Activated naive CD4-positive, alpha-beta T cell treated with anti-CD3 and anti-CD28 coated beads for 36 hours (primary cell): ENCODE data around the gene CDH2. TPM values are rescaled to one million over a fixed set of nuclear protein-coding genes. Genes with fewer than 3 reads are reported as not detected.
"Not testable (repeated sequence)": the region's sequence is repeated elsewhere in the genome, so short reads cannot be mapped to it uniquely, and the experiment has no call there.

Experiments
- CTCF ChIA-PET: fragments of 350-600 bp; sonication (Branson Sonifier 250); formaldehyde crosslinking; loops from one replicate; lab custom pipeline; 2021; ENCODE audit warnings: antibody characterized with exemption; lab: Charles Lee
- DNase-seq: peaks from one replicate; pipeline ENCODE4 v3.0.0-alpha.2; 2020
- H3K27ac Mint-ChIP-seq: one replicate; pipeline ENCODE4 v1.8.0; 2021; ENCODE audit warnings: mild to moderate bottlenecking, mixed read lengths
- H3K27me3 Mint-ChIP-seq: one replicate; pipeline ENCODE4 v1.8.0; 2021; ENCODE audit warnings: low read depth, mixed read lengths
- H3K36me3 Mint-ChIP-seq: one replicate; pipeline ENCODE4 v1.8.0; 2021; ENCODE audit warnings: low read depth, mixed read lengths
- H3K4me1 Mint-ChIP-seq: one replicate; pipeline ENCODE4 v1.8.0; 2021; ENCODE audit warnings: low read depth, mixed read lengths
- H3K4me3 Mint-ChIP-seq: one replicate; pipeline ENCODE4 v1.8.0; 2021; ENCODE audit warnings: mild to moderate bottlenecking, moderate library complexity, mixed read lengths
- H3K9me3 Mint-ChIP-seq: one replicate; pipeline ENCODE4 v1.8.0; 2021; ENCODE audit warnings: mixed read lengths
- intact Hi-C: fragments of 100-400 bp; cut with micrococcal nuclease; formaldehyde crosslinking; loops from one replicate; pipeline ENCODE4 v1.15.1; 2023
- total RNA-seq, 2 experiments: library from RNA; stranded (reverse); gene quantifications; one replicate each; pipeline ENCODE4 v1.2.3, GENCODE V29; 2021

Gene CDH2
- total RNA-seq, 2 experiments from 2014 or later, result not detected

DNA sequence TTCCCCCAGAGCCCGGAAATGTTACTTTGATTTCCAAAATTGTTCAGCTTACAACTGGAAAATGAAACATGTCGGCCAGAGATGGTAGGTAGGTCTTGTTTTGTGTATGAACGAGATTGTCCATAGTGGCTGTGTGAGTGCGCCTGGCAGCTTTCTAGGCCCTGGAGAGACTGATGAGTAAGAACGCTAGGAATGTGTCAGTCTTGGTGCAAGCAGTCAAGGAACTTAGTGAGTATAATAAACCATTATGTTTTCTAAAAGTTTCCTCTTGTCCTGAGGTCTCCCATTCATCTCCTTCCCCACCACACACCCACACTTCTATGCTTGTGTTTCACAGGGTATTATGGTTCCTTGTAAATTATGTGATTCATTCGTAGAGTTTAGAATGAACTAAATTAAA lies 234.2 kb downstream of the CDH2 start:
- intact Hi-C loops, result no loop called here
- Mint-ChIP-seq H3K9me3 (peaks cover 10% of the 10 kb centered on the region), H3K27ac (no peak overlapping the region), H3K36me3 (no peaks in the 10 kb centered on the region), H3K4me3 (no peak overlapping the region), H3K4me1 (no peaks in the 10 kb centered on the region), H3K27me3 (no peaks in the 10 kb centered on the region)
- CTCF ChIA-PET, result no interaction called here
- DNase-seq, result no peak

DNA sequence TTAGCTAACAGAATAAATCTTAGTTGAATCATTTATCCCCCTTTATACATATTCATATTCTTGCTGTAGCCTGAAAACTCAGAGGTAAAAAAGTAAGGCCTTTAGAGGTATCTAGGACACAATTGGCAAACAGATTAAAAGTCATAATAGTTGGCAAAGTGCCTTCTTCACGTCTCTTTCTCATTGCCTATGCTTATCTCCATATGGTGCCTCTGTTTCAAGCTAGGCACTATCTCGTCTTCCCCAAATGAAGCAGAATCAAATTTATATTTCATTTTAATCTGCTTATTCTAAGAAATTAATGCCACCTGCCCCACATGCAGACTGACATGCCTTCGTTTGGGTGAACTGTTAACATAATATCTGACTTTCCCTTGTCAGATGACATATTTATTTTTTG lies 245.4 kb downstream of the CDH2 start:
- Mint-ChIP-seq H3K4me1 (no peaks in the 10 kb centered on the region), H3K9me3 (peaks cover 9% of the 10 kb centered on the region), H3K27ac (no peak overlapping the region), H3K27me3 (no peaks in the 10 kb centered on the region), H3K4me3 (no peak overlapping the region), H3K36me3 (no peaks in the 10 kb centered on the region)
- intact Hi-C loops, result no loop called here
- no peak for DNase-seq
- CTCF ChIA-PET, result no interaction called here

DNA sequence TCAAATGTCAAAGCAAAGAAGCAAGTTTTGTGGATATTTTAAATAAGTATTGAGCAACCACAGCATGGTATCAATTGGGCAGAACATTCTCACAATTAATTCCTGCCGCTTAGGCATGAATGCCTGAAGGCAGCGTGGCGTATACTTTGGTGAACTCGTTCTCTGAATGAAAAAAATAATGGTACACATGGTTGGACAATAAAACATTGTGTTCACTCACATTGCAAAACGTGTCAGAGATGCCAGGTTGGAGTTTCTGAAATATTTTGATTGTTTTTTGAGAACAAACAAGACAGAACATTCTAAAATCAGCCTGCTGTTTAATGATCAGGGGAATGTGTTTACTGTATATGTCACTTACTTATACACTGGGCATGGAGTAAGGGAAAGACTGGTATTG lies 254.2 kb downstream of the CDH2 start:
- intact Hi-C loops, result no loop called here
- CTCF ChIA-PET, result interaction anchor here (0.5 kb wide), 1 partner anchor 283 kb away, joined by 4 read pairs; no protein-coding TSS in a partner anchor
- Mint-ChIP-seq H3K9me3 (peaks cover 8% of the 10 kb centered on the region), H3K36me3 (no peaks in the 10 kb centered on the region), H3K4me1 (no peaks in the 10 kb centered on the region), H3K4me3 (no peak overlapping the region), H3K27me3 (no peaks in the 10 kb centered on the region), H3K27ac (no peak overlapping the region)
- DNase-seq, result no peak

DNA sequence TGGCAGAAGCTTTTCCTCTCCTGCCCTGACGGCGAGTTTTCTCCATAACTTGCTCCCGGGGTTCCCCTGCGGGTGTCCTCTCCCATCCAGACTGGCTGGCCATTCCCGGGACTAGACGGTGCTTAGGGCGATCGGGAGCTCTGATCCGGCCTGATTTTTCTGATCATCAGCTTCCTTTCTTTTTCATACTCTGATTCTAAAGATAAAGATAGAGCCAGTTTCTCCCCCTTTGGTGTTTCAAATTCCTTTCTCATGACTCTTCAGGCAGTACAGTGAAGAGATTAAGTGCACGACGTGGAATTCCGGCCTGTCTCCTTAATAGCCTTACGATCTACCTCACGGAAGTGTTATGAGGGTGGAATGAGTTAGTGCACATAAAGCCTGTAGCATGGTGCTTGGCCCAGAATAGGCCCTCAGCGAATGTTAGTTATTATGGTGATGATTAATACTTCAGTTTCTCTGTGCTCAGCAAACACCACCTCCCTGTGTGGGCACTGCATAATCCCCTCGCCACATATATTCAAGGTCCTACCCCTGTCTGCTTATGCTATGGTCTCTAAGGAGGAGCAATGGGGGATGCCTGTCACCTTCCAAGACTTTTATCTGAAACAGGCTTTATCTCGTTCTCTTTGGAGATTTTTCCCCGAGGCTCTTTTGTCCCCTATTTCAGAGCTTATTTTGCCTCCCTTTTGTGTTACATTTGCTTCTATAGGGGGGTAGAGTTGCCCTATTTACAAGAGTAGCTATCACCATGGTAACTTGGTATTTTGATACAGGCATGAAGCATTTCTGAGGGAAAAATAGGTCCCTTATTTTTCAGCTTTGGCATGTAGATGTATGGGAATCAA lies 254.8 kb downstream of the CDH2 start:
- H3K27me3 Mint-ChIP-seq, result no peaks in the 10 kb centered on the region
- CTCF ChIA-PET, result interaction anchor here (0.5 kb wide), 1 partner anchor 283 kb away, joined by 4 read pairs; no protein-coding TSS in a partner anchor

DNA sequence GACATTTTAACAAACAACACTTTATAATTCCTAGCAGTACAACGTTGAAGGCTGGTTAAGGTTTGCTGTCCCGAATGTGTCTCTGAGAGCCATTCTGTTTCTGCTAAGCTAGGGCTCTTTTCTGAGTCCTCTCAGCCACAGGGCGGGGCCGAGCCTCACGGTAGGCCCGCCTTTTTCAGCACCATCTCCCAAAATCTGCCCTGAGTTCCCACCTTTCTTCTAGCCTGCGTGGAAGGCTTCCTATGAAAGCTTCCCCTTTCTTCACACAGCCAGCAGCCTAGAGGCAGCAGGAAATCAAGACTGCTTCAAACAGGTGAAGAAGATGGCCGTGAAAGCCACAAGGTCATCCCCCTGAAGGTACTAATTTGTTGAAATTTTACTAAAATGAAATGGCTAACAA lies 255.5 kb downstream of the CDH2 start:
- Mint-ChIP-seq H3K4me3 (no peak overlapping the region), H3K27me3 (no peaks in the 10 kb centered on the region), H3K9me3 (peaks cover 4% of the 10 kb centered on the region), H3K4me1 (no peaks in the 10 kb centered on the region), H3K36me3 (no peaks in the 10 kb centered on the region), H3K27ac (no peak overlapping the region)
- intact Hi-C loops, result no loop called here
- no peak for DNase-seq
- CTCF ChIA-PET, result no interaction called here

More for the DNA sequence above, 254.8 kb downstream of the CDH2 start:
- Mint-ChIP-seq H3K27ac (no peak overlapping the region), H3K4me1 (no peaks in the 10 kb centered on the region), H3K9me3 (peaks cover 8% of the 10 kb centered on the region), H3K4me3 (no peak overlapping the region), H3K36me3 (no peaks in the 10 kb centered on the region)
- no peak for DNase-seq
- intact Hi-C loops, result no loop called here

DNA sequence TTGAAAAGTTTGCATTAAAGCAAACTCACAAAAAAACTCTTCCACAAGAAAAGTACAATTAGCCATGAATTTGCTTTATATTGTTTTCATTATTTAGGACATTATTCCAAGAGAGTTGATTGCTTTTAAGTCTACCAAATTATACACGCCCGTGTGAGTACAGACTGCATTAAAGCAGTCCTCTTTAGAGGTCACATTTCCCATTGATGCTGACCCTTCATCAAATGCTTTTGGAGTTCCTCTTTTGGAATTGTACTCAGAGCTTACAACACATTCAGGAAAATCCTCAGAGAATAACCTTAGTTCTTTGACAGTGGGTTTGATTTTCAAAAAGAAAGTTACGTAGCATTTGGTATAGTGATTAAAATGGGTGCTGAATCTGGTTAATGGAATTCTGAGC lies 256.1 kb downstream of the CDH2 start:
- DNase-seq, result no peak
- Mint-ChIP-seq H3K4me1 (no peaks in the 10 kb centered on the region), H3K4me3 (no peak overlapping the region), H3K36me3 (no peaks in the 10 kb centered on the region), H3K9me3 (peaks cover 3% of the 10 kb centered on the region), H3K27me3 (no peaks in the 10 kb centered on the region), H3K27ac (no peak overlapping the region)
- intact Hi-C loops, result no loop called here
- CTCF ChIA-PET, result no interaction called here

DNA sequence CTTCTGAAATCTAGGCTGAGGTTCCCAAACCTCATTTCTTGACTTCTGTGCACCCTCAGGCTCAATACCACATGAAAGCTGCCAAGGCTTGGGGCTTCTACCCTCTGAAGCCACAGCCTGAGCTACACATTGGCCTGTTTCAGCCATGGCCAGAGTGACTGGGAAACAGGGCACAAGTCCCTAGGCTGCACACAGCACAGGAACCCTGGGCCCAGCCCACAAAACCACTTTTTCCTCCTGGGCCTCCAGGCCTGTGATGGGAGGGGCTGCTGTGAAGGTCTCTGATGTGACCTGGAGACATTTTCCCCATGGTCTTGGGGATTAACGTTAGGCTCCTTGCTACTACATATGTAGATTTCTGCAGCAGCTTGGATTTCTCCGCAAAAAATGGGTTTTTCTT lies 270.7 kb downstream of the CDH2 start:
- H3K27ac Mint-ChIP-seq, DNase-seq, H3K4me1 Mint-ChIP-seq, H3K36me3 Mint-ChIP-seq, H3K27me3 Mint-ChIP-seq, H3K4me3 Mint-ChIP-seq, CTCF ChIA-PET, intact Hi-C loops: not testable (repeated sequence)
- H3K9me3 Mint-ChIP-seq, result peaks cover 21% of the 10 kb centered on the region

DNA sequence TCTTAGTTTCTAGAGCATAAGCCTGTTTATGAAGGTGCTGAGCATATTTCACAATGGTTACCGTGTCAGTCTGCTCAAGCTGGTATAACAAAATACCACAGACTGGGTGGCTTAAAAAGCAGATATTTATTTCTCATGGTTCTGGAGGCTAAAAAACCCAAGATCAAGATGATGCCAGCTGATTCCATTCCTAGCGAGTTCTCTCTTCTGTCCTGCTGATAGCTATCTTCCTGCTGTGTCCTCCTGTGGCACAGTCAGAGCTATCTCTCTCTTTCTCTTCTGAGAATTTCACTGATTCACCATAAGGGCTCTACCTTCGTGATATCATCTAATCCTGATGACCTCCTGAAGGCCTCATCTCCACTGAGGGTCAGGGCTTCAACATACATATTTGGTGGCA lies 273.0 kb downstream of the CDH2 start:
- H3K9me3 Mint-ChIP-seq, result peaks cover 15% of the 10 kb centered on the region
- CTCF ChIA-PET, result no interaction called here

DNA sequence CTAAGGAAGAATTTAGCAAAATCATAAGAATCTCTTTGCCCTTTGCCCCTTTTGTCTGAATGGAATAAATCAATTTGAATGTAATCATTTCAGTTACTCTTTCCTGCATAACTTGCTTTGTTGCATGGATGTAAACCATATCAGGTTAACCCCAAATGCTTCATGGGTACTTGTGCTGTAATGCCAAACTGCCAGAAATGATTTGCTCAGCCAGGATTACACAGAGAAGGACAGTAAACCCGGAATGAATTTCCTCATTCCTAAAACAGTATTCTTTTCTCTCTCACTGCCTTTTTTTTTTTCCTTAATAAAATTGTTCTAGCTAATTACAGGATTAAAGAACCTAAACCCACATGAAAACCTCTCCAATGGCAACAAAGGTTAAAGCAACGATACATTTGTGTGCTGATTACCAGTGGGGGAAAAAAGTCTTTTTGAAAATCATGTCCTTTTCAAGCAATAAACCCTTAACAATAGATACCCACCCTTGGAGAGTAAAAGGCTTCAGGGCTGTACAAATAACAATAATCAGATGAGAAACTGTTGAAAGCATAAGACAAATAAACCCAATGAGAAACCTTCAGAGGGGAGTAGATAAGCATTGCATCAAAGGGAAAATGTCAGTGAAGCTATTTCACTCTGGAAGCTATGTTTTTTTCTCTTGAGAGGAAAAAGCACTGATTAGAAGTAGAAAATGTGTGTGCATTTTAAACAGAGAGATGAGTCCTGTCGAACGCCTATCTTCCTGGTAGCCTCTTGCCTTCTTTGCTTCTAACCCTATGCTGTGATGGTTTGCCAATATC lies 275.3 kb downstream of the CDH2 start:
- CTCF ChIA-PET, result no interaction called here
- intact Hi-C loops, result no loop called here
- no peaks in the 10 kb centered on the region for H3K27me3 Mint-ChIP-seq

More for the DNA sequence above, 273.0 kb downstream of the CDH2 start:
- H3K36me3 Mint-ChIP-seq, result no peaks in the 10 kb centered on the region
- H3K27me3 Mint-ChIP-seq, result no peaks in the 10 kb centered on the region
- H3K4me1 Mint-ChIP-seq, result no peaks in the 10 kb centered on the region
- no peak overlapping the region for H3K4me3 Mint-ChIP-seq
- no peak overlapping the region for H3K27ac Mint-ChIP-seq
- intact Hi-C loops, result no loop called here
- no peak for DNase-seq

More for the DNA sequence above, 275.3 kb downstream of the CDH2 start:
- Mint-ChIP-seq H3K36me3 (no peaks in the 10 kb centered on the region), H3K9me3 (peaks cover 7% of the 10 kb centered on the region), H3K4me1 (no peaks in the 10 kb centered on the region), H3K27ac (no peak overlapping the region), H3K4me3 (no peak overlapping the region)
- no peak for DNase-seq
